Measurements from ENCODE around the gene INTS15.

DNA sequence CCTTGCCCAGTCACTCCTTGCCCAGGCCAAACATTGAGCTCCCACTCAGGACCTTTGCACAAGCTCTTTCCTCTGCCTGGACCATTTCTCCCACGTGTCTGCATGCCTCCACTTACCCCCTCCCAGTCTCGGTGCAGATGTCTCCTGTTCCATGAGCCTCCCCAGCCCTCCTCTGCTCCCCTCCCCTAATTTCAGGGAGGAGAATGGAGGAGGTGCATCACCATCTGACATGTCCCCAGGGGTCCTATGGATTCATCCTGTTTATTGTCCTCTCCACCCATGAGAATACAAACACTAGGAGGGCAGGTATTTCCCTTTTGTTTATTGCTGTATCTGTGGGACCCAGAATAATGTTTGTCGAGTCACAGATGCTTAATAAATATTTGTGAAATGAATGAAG, 29.9 kb upstream of the INTS15 start:
- TF ChIP-seq, protein P1, sequence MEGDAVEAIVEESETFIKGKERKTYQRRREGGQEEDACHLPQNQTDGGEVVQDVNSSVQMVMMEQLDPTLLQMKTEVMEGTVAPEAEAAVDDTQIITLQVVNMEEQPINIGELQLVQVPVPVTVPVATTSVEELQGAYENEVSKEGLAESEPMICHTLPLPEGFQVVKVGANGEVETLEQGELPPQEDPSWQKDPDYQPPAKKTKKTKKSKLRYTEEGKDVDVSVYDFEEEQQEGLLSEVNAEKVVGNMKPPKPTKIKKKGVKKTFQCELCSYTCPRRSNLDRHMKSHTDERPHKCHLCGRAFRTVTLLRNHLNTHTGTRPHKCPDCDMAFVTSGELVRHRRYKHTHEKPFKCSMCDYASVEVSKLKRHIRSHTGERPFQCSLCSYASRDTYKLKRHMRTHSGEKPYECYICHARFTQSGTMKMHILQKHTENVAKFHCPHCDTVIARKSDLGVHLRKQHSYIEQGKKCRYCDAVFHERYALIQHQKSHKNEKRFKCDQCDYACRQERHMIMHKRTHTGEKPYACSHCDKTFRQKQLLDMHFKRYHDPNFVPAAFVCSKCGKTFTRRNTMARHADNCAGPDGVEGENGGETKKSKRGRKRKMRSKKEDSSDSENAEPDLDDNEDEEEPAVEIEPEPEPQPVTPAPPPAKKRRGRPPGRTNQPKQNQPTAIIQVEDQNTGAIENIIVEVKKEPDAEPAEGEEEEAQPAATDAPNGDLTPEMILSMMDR (IDR thresholded peaks at IDR 0.05) = no peak
- TF ChIP-seq POLR2A (IDR thresholded peaks at IDR 0.05) (no peak), POLR2AphosphoS5 (IDR thresholded peaks at IDR 0.05) (no peak), EP300 (IDR thresholded peaks at IDR 0.05) (no peak)

Data from upper lobe of left lung (tissue), 4 donors.